ENCODE results near the gene ANO9. TPM values are rescaled to one million over a fixed set of nuclear protein-coding genes. Genes with fewer than 3 reads are reported as not detected.
"Not testable (repeated sequence)": the region's sequence is repeated elsewhere in the genome, so short reads cannot be mapped to it uniquely, and the experiment has no call there.

The ANO9 gene
- total and polyA plus RNA-seq, 8 donors = 4.0 to 28.0 (median 8.0) TPM

GRCh38 chr11:390175-390574 lies 51.6 kb downstream of the ANO9 start:
- no peak for DNase-seq
- H3K27ac ChIP-seq = no peak overlapping the region
- no peaks in the 10 kb centered on the region for H3K4me1 ChIP-seq
- ATAC-seq = no peak
- TF ChIP-seq CTCF (IDR thresholded peaks at IDR 0.05) = no peak
- no peak overlapping the region for H3K4me3 ChIP-seq
- no peaks in the 10 kb centered on the region for H3K36me3 ChIP-seq
- intact Hi-C loops (cut with DNase I) = no loop called here
- H3K9me3 ChIP-seq = peaks cover 0 to 19% of the 10 kb centered on the region in 2 donors
- H3K27me3 ChIP-seq = no peaks in the 10 kb centered on the region

GRCh38 chr11:389369-389768 lies 52.4 kb downstream of the ANO9 start:
- H3K27me3 ChIP-seq; DNase-seq; intact Hi-C loops (cut with DNase I); H3K4me1 ChIP-seq; ATAC-seq; H3K4me3 ChIP-seq; H3K36me3 ChIP-seq; H3K27ac ChIP-seq: not testable (repeated sequence)
- H3K9me3 ChIP-seq = peaks cover 0 to 19% of the 10 kb centered on the region in 2 donors

- no peak for DNase-seq
- Histone ChIP-seq H3K9me3 (peaks cover 0 to 19% of the 10 kb centered on the region in 2 donors), H3K4me3 (no peak overlapping the region), H3K27me3 (peaks cover 0 to 2% of the 10 kb centered on the region in 2 donors), H3K4me1 (no peaks in the 10 kb centered on the region), H3K36me3 (no peaks in the 10 kb centered on the region), H3K27ac (no peak overlapping the region)
- ATAC-seq = no peak
- intact Hi-C loops (cut with DNase I) = no loop called here
- no peak for TF ChIP-seq CTCF (IDR thresholded peaks at IDR 0.05)
Measured at GRCh38 chr11:387193-387793, 54.5 kb downstream of the ANO9 start.

GRCh38 chr11:386483-386882 lies 55.3 kb downstream of the ANO9 start:
- intact Hi-C loops (cut with DNase I) = no loop called here
- peaks cover 0 to 19% of the 10 kb centered on the region in 2 donors for H3K9me3 ChIP-seq
- no peak for DNase-seq
- TF ChIP-seq CTCF (IDR thresholded peaks at IDR 0.05) = no peak
- no peak overlapping the region for H3K4me3 ChIP-seq
- peaks cover 0 to 10% of the 10 kb centered on the region in 2 donors for H3K27me3 ChIP-seq
- H3K4me1 ChIP-seq = no peaks in the 10 kb centered on the region
- no peak for ATAC-seq
- H3K27ac ChIP-seq = no peak overlapping the region
- no peaks in the 10 kb centered on the region for H3K36me3 ChIP-seq

- TF ChIP-seq CTCF (IDR thresholded peaks at IDR 0.05) = no peak
- intact Hi-C loops (cut with DNase I) = no loop called here
- ATAC-seq (no peak), DNase-seq (no peak)
- Histone ChIP-seq H3K4me3 (no peak overlapping the region), H3K27me3 (peaks cover 0 to 14% of the 10 kb centered on the region in 2 donors), H3K4me1 (no peaks in the 10 kb centered on the region), H3K36me3 (no peaks in the 10 kb centered on the region), H3K27ac (no peak overlapping the region), H3K9me3 (peaks cover 0 to 19% of the 10 kb centered on the region in 2 donors)
Measured at GRCh38 chr11:385594-386351, 56.0 kb downstream of the ANO9 start.

All from left lung (tissue), 10 donors.